AG09309 (cell line): ENCODE results near the gene EIF4EBP2.

Experiments
- DNase-seq: peaks from one replicate; pipeline ENCODE4 v3.0.0-alpha.2; 2010; ENCODE audit warnings: low read depth
- H3K4me3 ChIP-seq: 2 replicates; pipeline ENCODE4 v1.5.1; 2011; ENCODE audit warnings: mild to moderate bottlenecking, low read depth, low read length, moderate library complexity; ENCODE audit not compliant: control insufficient read depth
- CTCF ChIP-seq: IDR thresholded peaks from 2 replicates; pipeline ENCODE4 v1.5.1; 2011; ENCODE audit warnings: mild to moderate bottlenecking, low read depth, low read length, inconsistent platforms; ENCODE audit not compliant: insufficient read depth, control insufficient read depth; ENCODE audit errors: missing control alignments

The EIF4EBP2 gene

GRCh38 chr10:70430493-70431445 lies 26.8 kb downstream of the EIF4EBP2 start:
- peak; percentile 27 for DNase-seq
- TF ChIP-seq CTCF: no peak

GRCh38 chr10:70432101-70432500 lies 28.2 kb downstream of the EIF4EBP2 start:
- no peak for TF ChIP-seq CTCF
- no peak for DNase-seq
- H3K4me3 ChIP-seq: no peak overlapping the region

More at GRCh38 chr10:70430493-70431445, 26.8 kb downstream of the EIF4EBP2 start:
- H3K4me3 ChIP-seq: no peak overlapping the region

- TF ChIP-seq CTCF: no peak
- DNase-seq: no peak
- no peak overlapping the region for H3K4me3 ChIP-seq
Observed at GRCh38 chr10:70432561-70433263, 28.8 kb downstream of the EIF4EBP2 start.

- H3K4me3 ChIP-seq: no peak overlapping the region
- DNase-seq: no peak
- no peak for TF ChIP-seq CTCF
Observed at GRCh38 chr10:70433581-70434280, 29.8 kb downstream of the EIF4EBP2 start.

GRCh38 chr10:70435241-70436085 lies 31.5 kb downstream of the EIF4EBP2 start:
- no peak overlapping the region for H3K4me3 ChIP-seq
- no peak for TF ChIP-seq CTCF
- no peak for DNase-seq
